ENCODE measurements around the gene CCDC57.

The CCDC57 gene

DNA sequence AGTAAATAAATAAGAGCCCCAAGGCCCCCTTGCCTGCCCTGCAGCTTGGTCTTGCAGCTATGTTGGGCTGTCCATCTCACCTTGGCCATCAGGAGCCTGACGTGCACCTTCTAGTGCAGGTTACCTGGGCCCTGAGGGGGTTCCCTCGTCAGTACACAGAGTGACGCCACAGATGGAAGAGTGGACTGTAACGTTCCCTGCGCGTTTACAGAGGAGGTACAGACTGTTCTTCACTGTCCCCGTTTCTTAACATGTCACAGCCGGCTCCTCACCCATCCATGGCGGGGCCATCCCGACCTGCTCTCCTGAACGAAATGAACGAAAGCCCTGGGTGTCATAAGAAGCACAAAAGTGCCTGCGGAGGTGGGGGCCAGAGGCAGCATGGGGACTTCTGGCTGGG lies 98.7 kb downstream of the CCDC57 start:
- Histone ChIP-seq H3K36me3 (ENCODE audit: insufficient read depth, low read length) (no peaks in the 10 kb centered on the region), H3K9ac (ENCODE audit: low read depth, low read length) (no peak overlapping the region), H3K9me3 (ENCODE audit: control insufficient read depth, insufficient read depth, low read length) (no peaks in the 10 kb centered on the region), H3K4me1 (ENCODE audit: insufficient read depth, low read length) (peaks cover 27% of the 10 kb centered on the region; the same call in 1 of the 2 replicates)

DNA sequence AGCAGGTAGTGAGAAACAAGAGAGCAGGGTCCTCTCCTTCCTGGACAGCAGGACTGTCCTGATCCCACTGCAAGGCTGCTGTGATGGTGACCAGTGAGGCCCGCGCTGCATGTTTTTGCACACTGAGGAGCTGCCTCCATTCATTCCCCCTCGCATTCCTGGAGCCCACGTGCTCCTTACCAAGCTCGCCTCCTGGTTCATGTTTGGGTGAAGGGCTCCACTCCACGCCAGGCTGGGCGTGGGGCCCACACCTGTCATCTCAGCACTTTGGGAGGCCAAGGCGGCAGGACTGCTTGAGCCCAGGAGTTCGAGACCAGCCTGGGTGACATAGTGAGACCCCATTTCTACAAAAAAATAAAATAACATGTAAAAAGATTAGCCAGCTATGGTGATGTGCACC lies 99.2 kb downstream of the CCDC57 start:
- H3K9ac ChIP-seq (ENCODE audit: low read depth, low read length), result no peak overlapping the region
- no peaks in the 10 kb centered on the region for H3K9me3 ChIP-seq (ENCODE audit: control insufficient read depth, insufficient read depth, low read length)
- H3K4me1 ChIP-seq (ENCODE audit: insufficient read depth, low read length), result peaks cover 23% of the 10 kb centered on the region; the same call in 1 of the 2 replicates
- no peaks in the 10 kb centered on the region for H3K36me3 ChIP-seq (ENCODE audit: insufficient read depth, low read length)

DNA sequence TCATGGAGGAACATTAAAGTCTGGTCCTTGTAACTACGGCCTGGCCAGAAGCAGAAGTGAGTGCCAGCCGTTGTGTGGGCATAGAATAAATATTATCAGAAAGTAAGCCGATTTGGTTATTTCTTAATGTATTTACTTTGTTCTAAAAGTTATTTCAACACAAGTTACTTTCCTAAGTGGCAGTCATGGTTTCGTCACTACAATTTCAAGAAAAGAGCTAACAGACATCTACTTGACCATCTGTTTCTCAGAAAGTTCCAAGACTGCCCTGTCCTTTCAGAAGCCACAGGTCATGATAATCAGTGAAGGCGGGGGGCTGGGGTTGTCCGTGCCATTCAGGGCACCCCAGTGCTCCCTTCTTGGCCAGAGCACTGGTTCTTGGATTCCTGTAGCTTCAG lies 99.7 kb downstream of the CCDC57 start:
- H3K9ac ChIP-seq (ENCODE audit: low read depth, low read length), result no peak overlapping the region
- H3K9me3 ChIP-seq (ENCODE audit: control insufficient read depth, insufficient read depth, low read length), result no peaks in the 10 kb centered on the region
- H3K4me1 ChIP-seq (ENCODE audit: insufficient read depth, low read length), result peaks cover 18% of the 10 kb centered on the region; the same call in 1 of the 2 replicates
- no peaks in the 10 kb centered on the region for H3K36me3 ChIP-seq (ENCODE audit: insufficient read depth, low read length)

DNA sequence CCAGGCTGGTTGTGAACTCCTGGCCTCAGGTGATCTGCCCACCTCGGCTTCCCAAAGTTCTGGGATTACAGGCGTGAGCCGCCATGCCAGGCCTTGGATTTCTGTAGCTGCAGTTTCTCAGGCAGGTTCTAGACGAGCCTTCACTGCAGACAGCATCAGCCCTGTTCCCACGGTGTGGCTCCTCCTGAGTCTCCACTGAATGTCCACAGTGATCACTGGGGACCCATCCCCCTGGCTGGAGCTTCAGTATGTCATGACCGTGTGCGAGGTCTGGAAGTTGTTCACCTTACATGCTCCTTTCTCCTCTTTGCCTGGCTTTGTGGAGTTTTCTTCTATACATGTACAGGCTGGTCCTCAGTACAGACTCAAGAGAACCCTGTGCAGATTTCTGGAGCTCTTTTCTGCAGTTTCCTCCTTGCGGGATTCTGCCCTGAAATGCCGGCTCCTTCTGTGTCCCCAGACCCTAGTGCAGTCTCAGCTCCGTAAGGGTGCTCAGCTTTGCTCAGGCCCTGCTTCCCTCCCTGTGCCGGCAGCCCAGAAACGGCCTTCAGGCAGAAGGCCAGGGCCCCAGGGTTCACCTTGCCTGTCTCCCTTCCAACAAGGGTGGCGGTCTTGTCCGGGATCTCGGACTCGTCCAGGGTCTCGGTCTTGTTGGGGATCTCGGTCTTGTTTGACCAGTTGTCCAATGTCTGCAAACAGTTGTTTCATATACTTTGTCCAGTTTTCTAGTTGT lies 100.3 kb downstream of the CCDC57 start:
- Histone ChIP-seq H3K36me3 (ENCODE audit: insufficient read depth, low read length) (no peaks in the 10 kb centered on the region), H3K9ac (ENCODE audit: low read depth, low read length) (no peak overlapping the region), H3K4me1 (ENCODE audit: insufficient read depth, low read length) (peaks cover 12% of the 10 kb centered on the region; the same call in 1 of the 2 replicates), H3K9me3 (ENCODE audit: control insufficient read depth, insufficient read depth, low read length) (no peaks in the 10 kb centered on the region)

DNA sequence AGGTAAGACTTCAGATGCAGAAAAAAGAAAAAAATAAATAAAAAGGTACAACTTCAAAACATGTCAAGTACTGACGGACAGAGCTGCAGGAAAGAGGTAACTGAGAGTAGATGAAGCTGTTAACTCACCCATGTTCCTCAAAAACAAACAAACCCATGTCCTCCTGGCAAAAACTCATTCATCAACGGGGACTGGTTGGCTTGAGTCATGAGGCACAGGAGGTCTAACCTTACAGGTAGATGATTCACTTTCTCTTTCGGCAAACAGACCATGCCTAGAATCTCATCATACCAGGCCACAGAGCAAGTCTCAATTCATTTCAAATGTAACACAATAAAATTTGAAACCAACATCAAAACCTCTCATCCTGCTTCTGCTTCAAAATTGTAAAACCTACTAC lies 102.3 kb downstream of the CCDC57 start:
- H3K9ac ChIP-seq (ENCODE audit: low read depth, low read length), result no peak overlapping the region

DNA sequence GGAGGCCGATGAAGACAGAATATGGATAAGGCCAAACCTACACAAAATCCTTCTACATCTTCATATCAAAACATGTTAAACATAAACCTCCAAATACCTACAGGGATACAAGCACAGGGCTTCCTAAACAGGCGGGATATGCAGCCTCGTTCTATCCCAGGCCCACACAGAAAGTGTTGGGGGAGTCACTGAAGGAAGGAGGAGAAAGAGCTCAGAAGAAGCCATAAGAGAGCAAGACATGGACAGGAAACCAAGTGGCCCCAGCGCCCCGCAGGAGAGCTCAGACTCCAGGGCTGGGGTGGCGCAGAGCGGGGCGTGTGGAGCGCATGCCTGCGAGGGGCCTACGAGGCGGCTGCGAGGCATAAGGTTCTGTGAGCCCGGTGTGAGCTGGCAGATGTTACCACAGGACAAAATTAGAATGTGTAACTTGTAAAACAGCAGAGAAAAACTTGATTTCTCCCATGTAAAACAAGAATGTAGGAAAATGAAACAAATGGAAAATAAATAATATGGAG lies 103.6 kb downstream of the CCDC57 start:
- Histone ChIP-seq H3K4me1 (ENCODE audit: insufficient read depth, low read length) (peaks cover 21% of the 10 kb centered on the region; the same call in 1 of the 2 replicates), H3K9ac (ENCODE audit: low read depth, low read length) (no peak overlapping the region)

More for the DNA sequence above, 102.3 kb downstream of the CCDC57 start:
- Histone ChIP-seq H3K4me1 (ENCODE audit: insufficient read depth, low read length) (peaks cover 15% of the 10 kb centered on the region; the same call in 1 of the 2 replicates), H3K9me3 (ENCODE audit: control insufficient read depth, insufficient read depth, low read length) (no peaks in the 10 kb centered on the region), H3K36me3 (ENCODE audit: insufficient read depth, low read length) (no peaks in the 10 kb centered on the region)

DNA sequence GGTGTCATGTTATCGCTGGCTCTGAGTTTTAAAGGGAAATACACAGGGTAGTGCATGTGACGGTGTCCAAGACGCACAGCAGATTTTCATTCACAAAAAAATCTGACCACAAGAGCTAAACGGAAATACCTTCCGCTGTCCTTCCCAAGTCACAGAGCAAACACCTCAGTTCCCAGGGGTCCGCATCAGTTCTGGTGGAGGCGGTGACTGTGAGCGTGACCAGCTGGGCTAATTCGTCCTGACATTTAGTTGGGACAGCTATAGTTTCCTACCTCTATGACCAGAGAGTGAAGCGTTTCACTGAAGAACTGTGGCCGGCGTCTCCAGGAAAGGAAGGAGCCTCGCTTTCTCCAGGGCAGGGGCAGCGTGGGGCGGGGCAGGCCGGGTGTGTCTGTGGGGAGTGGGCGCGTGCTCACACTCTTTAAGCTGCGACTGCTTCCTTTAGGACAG lies 104.1 kb downstream of the CCDC57 start:
- peaks cover 26% of the 10 kb centered on the region; the same call in 1 of the 2 replicates for H3K4me1 ChIP-seq (ENCODE audit: insufficient read depth, low read length)
- no peak overlapping the region for H3K9ac ChIP-seq (ENCODE audit: low read depth, low read length)
- H3K36me3 ChIP-seq (ENCODE audit: insufficient read depth, low read length), result no peaks in the 10 kb centered on the region
- H3K9me3 ChIP-seq (ENCODE audit: control insufficient read depth, insufficient read depth, low read length), result no peaks in the 10 kb centered on the region

More for the DNA sequence above, 103.6 kb downstream of the CCDC57 start:
- Histone ChIP-seq H3K36me3 (ENCODE audit: insufficient read depth, low read length) (no peaks in the 10 kb centered on the region), H3K9me3 (ENCODE audit: control insufficient read depth, insufficient read depth, low read length) (no peaks in the 10 kb centered on the region)

DNA sequence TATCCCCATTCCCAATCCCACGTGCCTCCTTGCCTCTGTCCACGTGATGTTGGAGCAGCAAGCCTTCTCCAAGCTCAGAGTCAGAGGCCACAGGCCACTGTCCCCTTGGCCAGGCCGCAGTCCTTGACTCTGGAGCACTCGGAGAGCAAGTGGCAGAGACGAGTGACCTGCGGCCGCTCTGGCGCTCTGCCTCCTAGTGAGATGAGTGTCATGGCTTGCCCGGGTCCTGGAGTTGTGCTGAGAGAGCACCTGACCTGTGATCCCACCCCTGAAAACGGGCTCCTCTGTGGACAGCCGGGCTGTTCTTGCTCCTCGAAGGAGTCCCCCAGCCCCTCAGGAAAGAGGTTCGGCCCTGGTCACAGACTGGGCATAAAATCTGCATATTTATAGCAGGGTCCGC lies 104.6 kb downstream of the CCDC57 start:
- Histone ChIP-seq H3K36me3 (ENCODE audit: insufficient read depth, low read length) (no peaks in the 10 kb centered on the region), H3K9me3 (ENCODE audit: control insufficient read depth, insufficient read depth, low read length) (no peaks in the 10 kb centered on the region), H3K9ac (ENCODE audit: low read depth, low read length) (no peak overlapping the region), H3K4me1 (ENCODE audit: insufficient read depth, low read length) (peaks cover 28% of the 10 kb centered on the region; the same call in 1 of the 2 replicates)

DNA sequence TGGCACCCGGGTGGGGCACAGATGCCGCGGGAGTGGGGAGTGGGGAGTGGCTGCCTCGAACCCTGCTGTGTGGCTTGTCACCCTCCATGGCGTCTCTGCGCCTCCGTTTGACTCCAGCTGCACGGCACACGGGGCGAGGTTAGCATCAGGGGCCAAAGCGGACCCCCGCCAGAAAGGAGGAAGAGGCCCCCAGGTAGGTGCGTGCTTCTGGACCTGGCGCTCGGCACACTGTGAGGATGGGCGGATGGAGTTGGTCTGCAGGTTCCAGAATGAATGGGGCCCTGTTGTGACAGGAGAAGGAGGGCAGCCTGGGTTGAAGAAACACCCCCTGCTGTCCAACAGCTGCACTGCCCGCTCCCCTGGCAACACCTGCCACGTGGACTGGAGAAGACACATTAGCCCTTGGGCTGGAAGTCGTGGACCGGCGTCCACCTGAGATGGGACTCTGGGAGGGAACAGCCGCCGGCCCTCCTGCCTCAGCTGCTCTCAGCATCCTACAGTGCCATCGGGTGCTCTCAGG lies 105.2 kb downstream of the CCDC57 start:
- Histone ChIP-seq H3K9me3 (ENCODE audit: control insufficient read depth, insufficient read depth, low read length) (no peaks in the 10 kb centered on the region), H3K4me1 (ENCODE audit: insufficient read depth, low read length) (peaks cover 28% of the 10 kb centered on the region; the same call in 1 of the 2 replicates), H3K36me3 (ENCODE audit: insufficient read depth, low read length) (no peaks in the 10 kb centered on the region), H3K9ac (ENCODE audit: low read depth, low read length) (no peak overlapping the region)

DNA sequence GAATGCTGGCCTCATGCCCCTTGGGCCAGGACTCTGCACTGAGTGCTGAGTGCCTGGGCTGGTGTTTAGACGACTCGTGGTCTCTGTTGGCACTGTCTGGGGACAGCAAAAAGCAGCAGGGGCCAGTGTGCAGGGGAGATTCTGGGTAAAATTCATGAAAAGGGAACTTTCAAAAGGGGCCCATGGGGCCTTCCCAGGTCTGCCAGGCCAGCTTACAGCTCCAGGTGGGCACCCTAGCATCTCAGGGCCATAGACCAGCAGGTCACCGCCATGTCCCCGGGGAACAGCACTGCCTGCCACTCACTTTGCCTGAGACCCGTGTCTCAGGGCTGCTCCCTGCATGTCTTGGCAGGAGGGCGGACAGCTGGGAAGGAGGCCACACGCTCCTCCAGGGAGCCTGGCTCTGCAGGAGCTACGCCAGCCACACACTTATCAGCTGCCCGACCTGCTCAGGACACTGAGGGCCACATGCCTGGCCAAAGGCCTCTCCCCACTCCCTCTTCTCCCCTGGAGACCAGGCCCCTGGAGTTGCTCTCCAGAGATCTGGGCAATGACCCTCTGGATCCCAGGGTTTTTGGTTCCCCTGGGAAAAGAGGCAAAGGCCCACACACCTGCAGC lies 105.8 kb downstream of the CCDC57 start:
- no peaks in the 10 kb centered on the region for H3K36me3 ChIP-seq (ENCODE audit: insufficient read depth, low read length)
- H3K9me3 ChIP-seq (ENCODE audit: control insufficient read depth, insufficient read depth, low read length), result no peaks in the 10 kb centered on the region
- H3K9ac ChIP-seq (ENCODE audit: low read depth, low read length), result no peak overlapping the region
- H3K4me1 ChIP-seq (ENCODE audit: insufficient read depth, low read length), result peaks cover 28% of the 10 kb centered on the region; the same call in 1 of the 2 replicates

DNA sequence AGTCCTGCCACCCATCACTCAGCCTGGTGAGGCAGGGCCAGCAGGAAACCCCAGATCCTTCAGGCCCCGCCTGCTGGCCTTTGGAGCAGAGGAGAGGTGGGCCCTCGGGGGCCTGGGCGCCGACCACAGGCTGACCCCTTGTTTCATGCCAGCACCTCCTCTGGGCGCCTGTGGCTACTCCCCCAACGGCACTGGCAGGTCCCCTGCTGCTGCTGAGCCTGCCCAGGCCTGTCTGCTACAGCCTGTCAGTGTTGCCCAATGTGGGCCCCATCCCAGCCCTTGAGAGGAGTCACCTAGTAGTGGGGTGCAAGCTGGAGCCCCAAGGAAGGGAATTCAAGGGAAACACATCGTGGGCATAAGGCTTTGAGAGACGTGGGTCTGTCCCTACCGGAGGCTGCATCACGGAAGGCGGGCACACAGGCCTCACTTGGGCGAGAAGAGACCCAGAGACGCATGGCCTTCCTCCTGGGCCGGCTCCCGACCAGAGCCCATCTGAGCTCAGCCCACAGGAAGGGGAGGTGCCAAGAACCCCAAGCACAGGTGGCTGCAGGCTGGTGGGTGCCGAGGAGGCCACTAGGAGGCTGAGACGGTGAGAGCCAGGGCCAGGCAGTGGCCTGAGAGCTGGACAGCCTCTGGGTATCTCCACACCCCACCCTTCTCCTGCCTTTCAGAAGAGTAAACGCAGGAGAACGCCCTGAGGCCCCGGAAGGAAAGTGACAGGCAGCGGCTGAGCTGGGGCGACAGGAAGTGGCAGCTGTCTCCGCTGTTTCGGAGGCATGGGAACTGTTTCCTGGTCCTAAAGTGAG lies 106.6 kb downstream of the CCDC57 start:
- Histone ChIP-seq H3K9ac (ENCODE audit: low read depth, low read length) (no peak overlapping the region), H3K4me1 (ENCODE audit: insufficient read depth, low read length) (peaks cover 28% of the 10 kb centered on the region; the same call in 1 of the 2 replicates), H3K9me3 (ENCODE audit: control insufficient read depth, insufficient read depth, low read length) (no peaks in the 10 kb centered on the region), H3K36me3 (ENCODE audit: insufficient read depth, low read length) (no peaks in the 10 kb centered on the region)

DNA sequence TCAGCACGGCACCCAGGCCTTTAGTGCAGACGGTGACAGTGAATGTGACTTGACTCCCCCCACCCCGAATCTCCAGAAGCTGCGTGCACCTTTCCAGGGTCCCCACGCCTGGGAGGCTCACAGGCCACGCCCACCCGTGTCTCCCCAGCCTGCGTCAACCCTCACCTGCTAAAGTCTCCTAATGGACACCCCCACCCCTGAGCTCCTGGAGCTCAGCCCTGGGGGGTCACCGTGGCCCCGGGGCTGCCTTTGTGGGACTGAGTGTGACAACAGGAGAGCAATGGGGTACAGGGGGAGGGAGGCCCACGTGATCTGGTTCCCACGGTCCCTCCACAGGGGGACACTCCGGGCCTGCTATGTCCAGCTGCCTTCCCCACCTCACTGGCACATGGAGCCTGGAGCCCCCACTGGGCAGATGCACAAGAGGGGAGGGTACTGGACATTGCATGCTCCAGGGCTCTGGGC lies 107.2 kb downstream of the CCDC57 start:
- Histone ChIP-seq H3K4me1 (ENCODE audit: insufficient read depth, low read length) (peaks cover 28% of the 10 kb centered on the region; the same call in 1 of the 2 replicates), H3K9ac (ENCODE audit: low read depth, low read length) (no peak overlapping the region), H3K9me3 (ENCODE audit: control insufficient read depth, insufficient read depth, low read length) (no peaks in the 10 kb centered on the region), H3K36me3 (ENCODE audit: insufficient read depth, low read length) (no peaks in the 10 kb centered on the region)

DNA sequence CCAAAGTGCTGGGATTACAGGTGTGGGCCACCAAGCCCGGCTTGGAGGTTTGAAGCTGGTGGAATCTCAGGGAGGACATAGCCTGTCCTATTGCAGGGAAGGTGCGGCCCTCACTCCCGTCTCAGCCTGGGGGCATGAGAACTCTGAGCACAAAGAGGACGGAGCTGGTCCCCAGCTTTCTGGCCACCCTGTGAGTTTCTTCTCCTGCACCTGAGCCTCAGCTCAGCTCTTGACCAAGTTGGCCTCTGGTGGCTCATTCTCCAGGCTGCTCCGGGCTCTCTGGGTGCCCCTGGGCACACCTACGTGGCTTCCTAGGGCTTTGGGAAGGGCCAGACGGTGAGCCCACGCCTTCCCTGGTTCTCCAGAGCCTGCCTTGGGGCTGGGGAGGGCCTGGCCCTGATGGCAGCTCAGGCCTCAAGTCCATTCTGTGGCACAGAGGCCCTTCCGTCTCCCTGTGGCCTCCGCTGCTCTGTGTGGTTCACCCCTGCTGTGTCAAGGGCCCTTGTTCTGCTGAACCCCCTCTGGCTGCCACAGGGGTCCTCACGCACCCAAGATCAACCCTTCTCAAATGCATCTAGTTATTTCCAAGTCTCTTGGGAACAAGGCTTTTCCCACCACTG lies 107.7 kb downstream of the CCDC57 start:
- Histone ChIP-seq H3K9ac (ENCODE audit: low read depth, low read length) (no peak overlapping the region), H3K4me1 (ENCODE audit: insufficient read depth, low read length) (peaks cover 33% of the 10 kb centered on the region; the same call in 1 of the 2 replicates), H3K9me3 (ENCODE audit: control insufficient read depth, insufficient read depth, low read length) (no peaks in the 10 kb centered on the region), H3K36me3 (ENCODE audit: insufficient read depth, low read length) (no peaks in the 10 kb centered on the region)
